Measurements from ENCODE around the gene STAT1. TPM values are rescaled to one million over a fixed set of nuclear protein-coding genes. Genes with fewer than 3 reads are reported as not detected.

STAT1 gene
- total and polyA plus RNA-seq, 2 donors (not counting 1 experiment from before 2014, with no cell fraction given): 128 to 171 TPM

- no peaks in the 10 kb centered on the region for H4K20me1 ChIP-seq (ENCODE audit: control insufficient read depth, extremely low read depth, insufficient read depth, low read length)
- no peak overlapping the region for H3K4me3 ChIP-seq (replicated peaks in 1 of 4; ENCODE audit: control extremely low read depth in 1 of 4, insufficient read depth in 1 of 4, low read depth in 3 of 4, low read length in 4 of 4)
- H3K27ac ChIP-seq (ENCODE audit: insufficient read depth, low read length): no peak overlapping the region
- H3K27me3 ChIP-seq (ENCODE audit: control insufficient read depth, insufficient read depth, low read length): no peaks in the 10 kb centered on the region
- no peak overlapping the region for H3K9ac ChIP-seq (ENCODE audit: insufficient read depth, low read length)
- TF ChIP-seq CTCF (conservative IDR thresholded peaks at IDR 0.05 in 1 of 2, IDR thresholded peaks at IDR 0.05 in 1 of 2; ENCODE audit: low read depth in 1 of 2, low read length in 2 of 2): no peak
- TF ChIP-seq EZH2 (IDR thresholded peaks at IDR 0.05; ENCODE audit: low read length, missing control alignments): no peak
- H3K4me2 ChIP-seq (ENCODE audit: extremely low read depth, insufficient read depth, low read length): no peak overlapping the region
- H3K4me1 ChIP-seq (ENCODE audit: control insufficient read depth, extremely low read depth, insufficient read depth, low read length): peaks cover 3% of the 10 kb centered on the region
- peak; percentile 28 to 44 for DNase-seq (ENCODE audit: low read depth in 2 of 2)
- H2AFZ ChIP-seq (ENCODE audit: low read length): no peak overlapping the region
- H3K36me3 ChIP-seq (ENCODE audit: control insufficient read depth, insufficient read depth, low read length): no peaks in the 10 kb centered on the region
- H3K79me2 ChIP-seq (ENCODE audit: control insufficient read depth, insufficient read depth, low read length): no peaks in the 10 kb centered on the region
- H3K9me3 ChIP-seq (ENCODE audit: control insufficient read depth, insufficient read depth, low read depth, low read length): no peaks in the 10 kb centered on the region
Measured at GRCh38 chr2:190940454-190940853, 73.5 kb downstream of the STAT1 start.

- Histone ChIP-seq H3K27ac (ENCODE audit: insufficient read depth, low read length) (no peak overlapping the region), H3K27me3 (ENCODE audit: control insufficient read depth, insufficient read depth, low read length) (no peaks in the 10 kb centered on the region), H4K20me1 (ENCODE audit: control insufficient read depth, extremely low read depth, insufficient read depth, low read length) (no peaks in the 10 kb centered on the region), H3K79me2 (ENCODE audit: control insufficient read depth, insufficient read depth, low read length) (no peaks in the 10 kb centered on the region), H2AFZ (ENCODE audit: low read length) (no peak overlapping the region), H3K9ac (ENCODE audit: insufficient read depth, low read length) (no peak overlapping the region), H3K4me2 (ENCODE audit: extremely low read depth, insufficient read depth, low read length) (peak overlapping the region; percentile 19), H3K4me1 (ENCODE audit: control insufficient read depth, extremely low read depth, insufficient read depth, low read length) (peaks cover 3% of the 10 kb centered on the region), H3K4me3 (replicated peaks in 1 of 4; ENCODE audit: control extremely low read depth in 1 of 4, insufficient read depth in 1 of 4, low read depth in 3 of 4, low read length in 4 of 4) (no peak overlapping the region), H3K36me3 (ENCODE audit: control insufficient read depth, insufficient read depth, low read length) (no peaks in the 10 kb centered on the region), H3K9me3 (ENCODE audit: control insufficient read depth, insufficient read depth, low read depth, low read length) (no peaks in the 10 kb centered on the region)
- TF ChIP-seq EZH2 (IDR thresholded peaks at IDR 0.05; ENCODE audit: low read length, missing control alignments): no peak
- TF ChIP-seq CTCF (conservative IDR thresholded peaks at IDR 0.05 in 1 of 2, IDR thresholded peaks at IDR 0.05 in 1 of 2; ENCODE audit: low read depth in 1 of 2, low read length in 2 of 2): no peak
- peak in 1 of 2 donors; percentile 47 for DNase-seq (ENCODE audit: low read depth in 2 of 2)
Measured at GRCh38 chr2:190938771-190939335, 75.1 kb downstream of the STAT1 start.

GRCh38 chr2:190935054-190935453, 78.9 kb downstream of the STAT1 start:
- H3K36me3 ChIP-seq (ENCODE audit: control insufficient read depth, insufficient read depth, low read length): peaks cover 4% of the 10 kb centered on the region
- H3K4me3 ChIP-seq (replicated peaks in 1 of 4; ENCODE audit: control extremely low read depth in 1 of 4, insufficient read depth in 1 of 4, low read depth in 3 of 4, low read length in 4 of 4): no peak overlapping the region
- no peak overlapping the region for H3K27ac ChIP-seq (ENCODE audit: insufficient read depth, low read length)
- no peak for DNase-seq (ENCODE audit: low read depth in 2 of 2)
- TF ChIP-seq CTCF (conservative IDR thresholded peaks at IDR 0.05 in 1 of 2, IDR thresholded peaks at IDR 0.05 in 1 of 2; ENCODE audit: low read depth in 1 of 2, low read length in 2 of 2): no peak
- no peak for TF ChIP-seq EZH2 (IDR thresholded peaks at IDR 0.05; ENCODE audit: low read length, missing control alignments)
- no peaks in the 10 kb centered on the region for H3K79me2 ChIP-seq (ENCODE audit: control insufficient read depth, insufficient read depth, low read length)
- no peak overlapping the region for H3K4me2 ChIP-seq (ENCODE audit: extremely low read depth, insufficient read depth, low read length)
- H3K27me3 ChIP-seq (ENCODE audit: control insufficient read depth, insufficient read depth, low read length): no peaks in the 10 kb centered on the region
- no peaks in the 10 kb centered on the region for H3K9me3 ChIP-seq (ENCODE audit: control insufficient read depth, insufficient read depth, low read depth, low read length)
- H3K4me1 ChIP-seq (ENCODE audit: control insufficient read depth, extremely low read depth, insufficient read depth, low read length): no peaks in the 10 kb centered on the region
- no peaks in the 10 kb centered on the region for H4K20me1 ChIP-seq (ENCODE audit: control insufficient read depth, extremely low read depth, insufficient read depth, low read length)
- H3K9ac ChIP-seq (ENCODE audit: insufficient read depth, low read length): no peak overlapping the region
- H2AFZ ChIP-seq (ENCODE audit: low read length): no peak overlapping the region
